Neural cell (in vitro differentiated cells): ENCODE results near the gene SLC37A3.
"Not testable (repeated sequence)": the region's sequence is repeated elsewhere in the genome, so short reads cannot be mapped to it uniquely, and the experiment has no call there.

Experiments used
- CTCF ChIP-seq: fragments of 450-650 bp; IDR thresholded peaks from 2 replicates; pipeline ENCODE4 v1.5.1; 2014; ENCODE audit warnings: antibody characterized with exemption, mild to moderate bottlenecking, moderate library complexity; ENCODE audit not compliant: poor library complexity, severe bottlenecking
- EP300 ChIP-seq: fragments of 450-650 bp; conservative IDR thresholded peaks from 2 replicates; pipeline ENCODE4 v1.6.1; 2014; ENCODE audit warnings: antibody characterized with exemption, mild to moderate bottlenecking, moderate library complexity; ENCODE audit not compliant: poor library complexity, severe bottlenecking
- SMC3 ChIP-seq: fragments of 450-650 bp; conservative IDR thresholded peaks from 2 replicates; pipeline ENCODE4 v1.6.1; 2014; ENCODE audit warnings: antibody characterized with exemption, mild to moderate bottlenecking, moderate library complexity; ENCODE audit not compliant: poor library complexity

- not testable (repeated sequence) for TF ChIP-seq SMC3, CTCF, EP300
These were observed 19.8 kb upstream of the SLC37A3 start for GRCh38 chr7:140418156-140418472.
